ENCODE data around the gene MYL12A. TPM values are rescaled to one million over a fixed set of nuclear protein-coding genes. Genes with fewer than 3 reads are reported as not detected.

MYL12A gene
- total and polyA plus RNA-seq, 2 of the 13 experiments (the other 11 are each of a cell fraction or from before 2014, with no cell fraction given): 261 to 277 TPM

DNA sequence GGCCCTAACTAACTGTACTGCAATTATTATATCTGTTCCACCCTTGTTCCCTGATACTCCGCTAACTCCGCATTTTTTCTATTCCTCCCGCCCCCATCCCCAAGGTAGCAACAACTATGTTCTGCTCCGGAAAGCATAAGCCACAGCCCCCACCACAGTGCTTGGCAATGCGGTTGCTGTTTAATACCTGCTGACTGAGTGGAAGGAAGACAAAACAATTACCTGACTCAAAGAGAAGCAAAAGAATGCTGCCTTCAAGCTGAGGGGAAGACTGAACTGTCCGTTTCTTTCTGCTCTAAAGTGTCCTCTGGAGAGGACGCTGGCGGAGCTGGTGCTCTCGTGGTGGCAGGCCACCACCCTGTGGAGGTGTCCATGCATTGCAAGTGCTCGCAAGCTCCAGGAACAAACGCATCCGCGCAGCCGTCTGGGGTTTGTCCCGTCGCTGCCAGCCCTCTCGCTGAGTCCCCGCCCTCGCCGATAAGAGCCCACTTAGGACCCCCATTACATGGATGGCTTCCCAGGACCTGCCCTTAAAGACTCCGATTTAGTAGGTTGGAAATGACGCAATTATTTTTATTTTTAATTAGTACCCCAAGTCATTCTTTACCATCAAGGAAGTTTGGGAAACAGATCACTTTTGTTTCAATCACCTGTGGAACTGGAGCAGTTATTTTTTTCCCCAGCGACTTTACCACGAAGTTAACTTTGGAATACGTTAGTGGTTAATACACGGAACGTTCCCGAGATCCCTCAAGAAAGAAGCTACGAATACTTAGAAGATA, 1.6 kb upstream of the MYL12A start (continued):
- no peak for TF ChIP-seq NR2F2 (IDR thresholded peaks at IDR 0.05; ENCODE audit: borderline replicate concordance, low read depth)
- TF ChIP-seq ZNF367 (CRISPR knock-in tag; IDR thresholded peaks at IDR 0.05; ENCODE audit: borderline replicate concordance): no peak
- 0 out of 2 replicates have a peak, but pooled peaks have one; percentile 66 for TF ChIP-seq ZNF512B (CRISPR knock-in tag; IDR thresholded peaks at IDR 0.05; ENCODE audit: borderline replicate concordance)
- TF ChIP-seq ZNF451 (CRISPR knock-in tag; IDR thresholded peaks at IDR 0.05): no peak
- no peak; the same call in 1 of the 2 replicates for TF ChIP-seq PPARG (CRISPR knock-in tag; conservative IDR thresholded peaks at IDR 0.05)
- TF ChIP-seq ELF3 (CRISPR knock-in tag; IDR thresholded peaks at IDR 0.05): peak; percentile 49
- TF ChIP-seq, protein P1, sequence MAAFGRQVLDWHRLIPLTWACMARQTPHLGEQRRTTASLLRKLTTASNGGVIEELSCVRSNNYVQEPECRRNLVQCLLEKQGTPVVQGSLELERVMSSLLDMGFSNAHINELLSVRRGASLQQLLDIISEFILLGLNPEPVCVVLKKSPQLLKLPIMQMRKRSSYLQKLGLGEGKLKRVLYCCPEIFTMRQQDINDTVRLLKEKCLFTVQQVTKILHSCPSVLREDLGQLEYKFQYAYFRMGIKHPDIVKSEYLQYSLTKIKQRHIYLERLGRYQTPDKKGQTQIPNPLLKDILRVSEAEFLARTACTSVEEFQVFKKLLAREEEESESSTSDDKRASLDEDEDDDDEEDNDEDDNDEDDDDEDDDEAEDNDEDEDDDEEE (CRISPR knock-in tag; IDR thresholded peaks at IDR 0.05): no peak
- no peak for TF ChIP-seq SP5 (CRISPR knock-in tag; IDR thresholded peaks at IDR 0.05; ENCODE audit: borderline replicate concordance, low read depth)
- peak; percentile 51; the same call in 1 of the 2 replicates for TF ChIP-seq CBFB (CRISPR knock-in tag; IDR thresholded peaks at IDR 0.05)
- TF ChIP-seq ZNF432 (CRISPR knock-in tag; IDR thresholded peaks at IDR 0.05; ENCODE audit: borderline replicate concordance): no peak
- no peak; the same call in 1 of the 2 replicates for TF ChIP-seq KLF6 (CRISPR knock-in tag; IDR thresholded peaks at IDR 0.05)
- no peak for TF ChIP-seq ZNF382 (CRISPR knock-in tag; IDR thresholded peaks at IDR 0.05; ENCODE audit: borderline replicate concordance)
- TF ChIP-seq MBD4 (IDR thresholded peaks at IDR 0.05; ENCODE audit: borderline replicate concordance, low read length): no peak
- TF ChIP-seq, protein P2, sequence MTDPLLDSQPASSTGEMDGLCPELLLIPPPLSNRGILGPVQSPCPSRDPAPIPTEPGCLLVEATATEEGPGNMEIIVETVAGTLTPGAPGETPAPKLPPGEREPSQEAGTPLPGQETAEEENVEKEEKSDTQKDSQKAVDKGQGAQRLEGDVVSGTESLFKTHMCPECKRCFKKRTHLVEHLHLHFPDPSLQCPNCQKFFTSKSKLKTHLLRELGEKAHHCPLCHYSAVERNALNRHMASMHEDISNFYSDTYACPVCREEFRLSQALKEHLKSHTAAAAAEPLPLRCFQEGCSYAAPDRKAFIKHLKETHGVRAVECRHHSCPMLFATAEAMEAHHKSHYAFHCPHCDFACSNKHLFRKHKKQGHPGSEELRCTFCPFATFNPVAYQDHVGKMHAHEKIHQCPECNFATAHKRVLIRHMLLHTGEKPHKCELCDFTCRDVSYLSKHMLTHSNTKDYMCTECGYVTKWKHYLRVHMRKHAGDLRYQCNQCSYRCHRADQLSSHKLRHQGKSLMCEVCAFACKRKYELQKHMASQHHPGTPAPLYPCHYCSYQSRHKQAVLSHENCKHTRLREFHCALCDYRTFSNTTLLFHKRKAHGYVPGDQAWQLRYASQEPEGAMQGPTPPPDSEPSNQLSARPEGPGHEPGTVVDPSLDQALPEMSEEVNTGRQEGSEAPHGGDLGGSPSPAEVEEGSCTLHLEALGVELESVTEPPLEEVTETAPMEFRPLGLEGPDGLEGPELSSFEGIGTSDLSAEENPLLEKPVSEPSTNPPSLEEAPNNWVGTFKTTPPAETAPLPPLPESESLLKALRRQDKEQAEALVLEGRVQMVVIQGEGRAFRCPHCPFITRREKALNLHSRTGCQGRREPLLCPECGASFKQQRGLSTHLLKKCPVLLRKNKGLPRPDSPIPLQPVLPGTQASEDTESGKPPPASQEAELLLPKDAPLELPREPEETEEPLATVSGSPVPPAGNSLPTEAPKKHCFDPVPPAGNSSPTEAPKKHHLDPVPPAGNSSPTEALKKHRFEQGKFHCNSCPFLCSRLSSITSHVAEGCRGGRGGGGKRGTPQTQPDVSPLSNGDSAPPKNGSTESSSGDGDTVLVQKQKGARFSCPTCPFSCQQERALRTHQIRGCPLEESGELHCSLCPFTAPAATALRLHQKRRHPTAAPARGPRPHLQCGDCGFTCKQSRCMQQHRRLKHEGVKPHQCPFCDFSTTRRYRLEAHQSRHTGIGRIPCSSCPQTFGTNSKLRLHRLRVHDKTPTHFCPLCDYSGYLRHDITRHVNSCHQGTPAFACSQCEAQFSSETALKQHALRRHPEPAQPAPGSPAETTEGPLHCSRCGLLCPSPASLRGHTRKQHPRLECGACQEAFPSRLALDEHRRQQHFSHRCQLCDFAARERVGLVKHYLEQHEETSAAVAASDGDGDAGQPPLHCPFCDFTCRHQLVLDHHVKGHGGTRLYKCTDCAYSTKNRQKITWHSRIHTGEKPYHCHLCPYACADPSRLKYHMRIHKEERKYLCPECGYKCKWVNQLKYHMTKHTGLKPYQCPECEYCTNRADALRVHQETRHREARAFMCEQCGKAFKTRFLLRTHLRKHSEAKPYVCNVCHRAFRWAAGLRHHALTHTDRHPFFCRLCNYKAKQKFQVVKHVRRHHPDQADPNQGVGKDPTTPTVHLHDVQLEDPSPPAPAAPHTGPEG (CRISPR knock-in tag; IDR thresholded peaks at IDR 0.05): 0 out of 2 replicates have a peak, but pooled peaks have one; percentile 16
- TF ChIP-seq CBX2 (IDR thresholded peaks at IDR 0.05; ENCODE audit: low read depth, low read length): no peak
- no peak for TF ChIP-seq CBX2 (CRISPR knock-in tag; IDR thresholded peaks at IDR 0.05; ENCODE audit: low read depth)
- no peak for TF ChIP-seq MATR3 (CRISPR knock-in tag; IDR thresholded peaks at IDR 0.05)
- 0 out of 2 replicates have a peak, but pooled peaks have one; percentile 61 for TF ChIP-seq ZNF256 (CRISPR knock-in tag; conservative IDR thresholded peaks at IDR 0.05)
- no peak; the same call in 1 of the 2 replicates for TF ChIP-seq ZSCAN9 (CRISPR knock-in tag; IDR thresholded peaks at IDR 0.05; ENCODE audit: borderline replicate concordance)
- TF ChIP-seq KMT2A (CRISPR knock-in tag; IDR thresholded peaks at IDR 0.05): peak; percentile 79
- TF ChIP-seq HOXA9 (CRISPR knock-in tag; IDR thresholded peaks at IDR 0.05; ENCODE audit: borderline replicate concordance): 0 out of 2 replicates have a peak, but pooled peaks have one; percentile 36
- TF ChIP-seq CBX1 (IDR thresholded peaks at IDR 0.05; ENCODE audit: low read depth): no peak
